Right lobe of liver (tissue), 6 donors: Measurements from ENCODE around the gene FIZ1. TPM values are rescaled to one million over a fixed set of nuclear protein-coding genes. Genes with fewer than 3 reads are reported as not detected.

Source experiments
- ATAC-seq, 4 donors: fragments of 200-7000 bp; cut with Tn5 transposase; one replicate each; pipeline ENCODE4 v1.9.1; 2020; ENCODE audit warnings: mild to moderate bottlenecking in 4 of 4, moderate library complexity in 4 of 4
- DNase-seq, 3 donors: peaks; one replicate each; pipeline ENCODE4 v3.0.0-alpha.2; 2020
- H3K27ac ChIP-seq, 3 donors: fragments of 200-600 bp; one replicate each; pipeline ENCODE4 v1.8.0; 2022
- H3K27me3 ChIP-seq, 2 donors: fragments of 200-600 bp; one replicate each; pipeline ENCODE4 v1.8.0; 2022
- H3K36me3 ChIP-seq, 4 donors: fragments of 200-600 bp; sonication (generic) in 1 of 4; one replicate each; pipeline versions ENCODE4 v1.5.1 to v1.8.0; 2017 to 2022; ENCODE audit warnings: control low read depth in 1 of 4
- H3K4me1 ChIP-seq, 4 donors: fragments of 200-600 bp; sonication (generic) in 1 of 4; one replicate each; pipeline versions ENCODE4 v1.5.1 to v1.8.0; 2017 to 2022; ENCODE audit warnings: control low read depth in 1 of 4
- H3K4me3 ChIP-seq, 3 donors: fragments of 200-600 bp; one replicate each; pipeline ENCODE4 v1.8.0; 2022
- H3K9me3 ChIP-seq, 4 donors: fragments of 200-600 bp; sonication (generic) in 1 of 4; one replicate each; pipeline versions ENCODE4 v1.5.1 to v1.8.0; 2017 to 2022; ENCODE audit warnings: control low read depth in 1 of 4
- CTCF ChIP-seq, 4 donors: fragments of 200-600 bp in 3 of 4; fragments of 450-650 bp in 1 of 4; IDR thresholded peaks; one replicate each; pipeline versions ENCODE4 v1.5.1 to v1.8.0; 2016 to 2022; ENCODE audit warnings: antibody characterized with exemption in 4 of 4, mild to moderate bottlenecking in 2 of 4
- POLR2A ChIP-seq: fragments of 450-650 bp; IDR thresholded peaks from one replicate; pipeline ENCODE4 v1.6.1; 2017; ENCODE audit warnings: antibody characterized with exemption, mild to moderate bottlenecking
- WGBS: methylation state at CpG from one replicate; pipeline ENCODE4 v1.1.6; 2018; ENCODE audit warnings: low coverage, low lambda C conversion rate; ENCODE audit not compliant: insufficient coverage; ENCODE audit errors: missing lambda C conversion rate; 5-methylcytosine and 5-hydroxymethylcytosine counted together
- intact Hi-C, 2 donors: fragments of 100-400 bp; cut with DNase I; formaldehyde crosslinking; loops; one replicate each; pipeline versions ENCODE4 v1.11.2 to v1.14.1; 2022
- total RNA-seq, 6 experiments: library from RNA; depleted of rRNA in 2 of 6; stranded (reverse); fragments of >200 nt in 2 of 6; fragmentation: NEBNext Ultra II Directional in 3 of 6; extraction: Animal tissue kit (Norgen Biotek cat#: 25700) in 3 of 6; gene quantifications; one replicate each; pipeline versions ENCODE4 v1.1.0 to v1.2.4, GENCODE V29; 2016 to 2023
- donor health status: DM: no; HTN: yes; CAD: no.
- donor health status: DM: no; HTN: no; CAD: no.
- donor health status: DM: no; HTN: no; CAD: no.
- donor health status: DM: no; HTN: yes; CAD: no.
- donor health status: DM: no; HTN: yes; CAD: no.

Gene FIZ1
- total RNA-seq, 6 experiments from 2014 or later = 3.0 to 13.1 (median 5.1) TPM

- no peak overlapping the region for H3K27ac ChIP-seq
- ATAC-seq (peak in 1 of 4 donors; percentile 40), DNase-seq (no peak)
- no peaks in the 10 kb centered on the region for H3K36me3 ChIP-seq
- H3K9me3 ChIP-seq = no peaks in the 10 kb centered on the region
- H3K27me3 ChIP-seq = no peaks in the 10 kb centered on the region
- 50% methylated on average over 8 of the region's 12 CpGs for WGBS
- TF ChIP-seq POLR2A (no peak), CTCF (IDR thresholded peaks at IDR 0.05) (no peak)
- H3K4me3 ChIP-seq = no peak overlapping the region
- H3K4me1 ChIP-seq = no peaks in the 10 kb centered on the region
- intact Hi-C loops = no loop called here
These were observed 36.0 kb downstream of the FIZ1 start for GRCh38 chr19:55563261-55563690.

GRCh38 chr19:55559684-55560083 is 39.6 kb downstream of the FIZ1 start:
- DNase-seq (no peak), ATAC-seq (no peak)
- intact Hi-C loops = no loop called here
- Histone ChIP-seq H3K9me3 (no peaks in the 10 kb centered on the region), H3K36me3 (no peaks in the 10 kb centered on the region), H3K27ac (no peak overlapping the region), H3K27me3 (no peaks in the 10 kb centered on the region), H3K4me1 (no peaks in the 10 kb centered on the region), H3K4me3 (no peak overlapping the region)
- 60% methylated on average over 1 of the region's 9 CpGs for whole genome bisulfite sequencing
- TF ChIP-seq CTCF (IDR thresholded peaks at IDR 0.05) (no peak), POLR2A (no peak)

GRCh38 chr19:55554741-55555152 is 44.6 kb downstream of the FIZ1 start:
- H3K36me3 ChIP-seq = no peaks in the 10 kb centered on the region
- no peak for DNase-seq
- TF ChIP-seq CTCF (IDR thresholded peaks at IDR 0.05) (no peak), POLR2A (no peak)
- H3K4me3 ChIP-seq = no peak overlapping the region
- intact Hi-C loops = no loop called here
- H3K4me1 ChIP-seq = peaks cover 0 to 5% (median 0%) of the 10 kb centered on the region in 4 donors
- no peak for ATAC-seq
- no peaks in the 10 kb centered on the region for H3K9me3 ChIP-seq
- WGBS = 80% methylated on average over 1 of the region's 8 CpGs
- H3K27me3 ChIP-seq = peaks cover 0 to 6% of the 10 kb centered on the region in 2 donors
- no peak overlapping the region for H3K27ac ChIP-seq

- H3K9me3 ChIP-seq = no peaks in the 10 kb centered on the region
- no peak overlapping the region for H3K4me3 ChIP-seq
- intact Hi-C loops = no loop called here
- H3K27me3 ChIP-seq = peaks cover 0 to 6% of the 10 kb centered on the region in 2 donors
- DNase-seq (no peak), ATAC-seq (no peak)
- H3K27ac ChIP-seq = no peak overlapping the region
- H3K4me1 ChIP-seq = peaks cover 0 to 5% (median 0%) of the 10 kb centered on the region in 4 donors
- WGBS = 81% methylated on average over 7 of the region's 9 CpGs
- no peak for TF ChIP-seq POLR2A
- no peak for TF ChIP-seq CTCF (IDR thresholded peaks at IDR 0.05)
- no peaks in the 10 kb centered on the region for H3K36me3 ChIP-seq
These were observed 45.0 kb downstream of the FIZ1 start for GRCh38 chr19:55554302-55554701.
